8988T (cell line): ENCODE measurements around the gene NPHS2.
"Not testable (repeated sequence)": the region's sequence is repeated elsewhere in the genome, so short reads cannot be mapped to it uniquely, and the experiment has no call there.

Source experiments
- DNase-seq: peaks from one replicate; pipeline ENCODE4 v3.0.0; 2011

NPHS2 gene

DNA sequence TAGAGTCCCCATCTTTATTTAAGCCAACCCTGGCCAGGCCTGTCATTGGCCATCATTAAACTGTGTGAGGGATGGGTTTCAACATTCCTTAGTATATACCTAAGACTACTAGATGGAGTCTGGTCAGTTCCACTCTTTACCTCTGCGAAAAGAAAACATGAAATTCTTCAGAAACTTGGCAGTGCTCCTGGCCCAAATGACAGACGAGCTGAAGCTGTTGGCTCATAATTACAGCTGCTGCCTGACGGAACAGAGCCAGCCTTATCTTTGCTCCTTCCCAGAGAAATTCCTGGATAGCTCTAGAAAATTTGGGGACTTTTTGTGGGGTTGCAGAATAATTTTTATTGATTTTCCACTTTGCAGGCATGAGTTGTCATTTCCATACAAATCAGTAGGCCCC, 30.4 kb downstream of the NPHS2 start:
- no peak for DNase-seq

DNA sequence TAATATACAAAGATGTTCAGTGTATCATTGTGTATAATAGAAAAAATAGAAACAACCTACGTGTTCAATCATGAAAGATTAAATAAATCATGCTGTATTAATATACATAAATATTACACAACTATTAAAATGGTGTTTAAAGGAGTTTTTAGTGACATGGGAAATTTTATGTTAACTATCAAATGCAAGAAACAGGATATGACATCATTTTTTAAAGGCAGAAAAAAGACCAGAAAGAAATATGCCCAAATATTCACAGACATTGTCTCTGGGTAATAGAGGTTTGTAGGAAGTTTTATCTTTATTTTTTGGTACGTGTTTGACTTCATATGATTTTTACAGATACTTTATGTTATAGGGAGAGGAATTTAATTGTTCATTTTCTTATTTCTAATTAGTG, 34.0 kb downstream of the NPHS2 start:
- no peak for DNase-seq

DNA sequence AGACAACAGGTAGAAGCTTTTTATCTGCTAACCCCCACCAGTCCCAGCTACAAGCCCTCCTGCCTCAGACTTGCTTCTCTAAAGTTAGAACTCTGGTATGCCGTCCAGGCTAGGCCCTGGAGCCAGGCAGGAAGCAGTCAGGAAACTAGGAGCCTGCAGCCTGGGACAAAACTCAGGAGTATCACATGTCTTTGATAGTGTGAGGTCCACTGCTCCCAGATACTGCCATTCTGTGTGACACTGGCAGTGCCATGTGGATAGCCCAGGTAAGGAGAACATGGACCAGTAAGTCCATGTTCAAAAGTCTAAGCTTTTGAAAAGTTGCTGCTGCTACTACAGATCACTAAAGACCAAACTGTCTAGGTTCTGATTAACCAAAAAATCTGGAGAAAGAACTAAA, 45.4 kb downstream of the NPHS2 start:
- no peak for DNase-seq

DNA sequence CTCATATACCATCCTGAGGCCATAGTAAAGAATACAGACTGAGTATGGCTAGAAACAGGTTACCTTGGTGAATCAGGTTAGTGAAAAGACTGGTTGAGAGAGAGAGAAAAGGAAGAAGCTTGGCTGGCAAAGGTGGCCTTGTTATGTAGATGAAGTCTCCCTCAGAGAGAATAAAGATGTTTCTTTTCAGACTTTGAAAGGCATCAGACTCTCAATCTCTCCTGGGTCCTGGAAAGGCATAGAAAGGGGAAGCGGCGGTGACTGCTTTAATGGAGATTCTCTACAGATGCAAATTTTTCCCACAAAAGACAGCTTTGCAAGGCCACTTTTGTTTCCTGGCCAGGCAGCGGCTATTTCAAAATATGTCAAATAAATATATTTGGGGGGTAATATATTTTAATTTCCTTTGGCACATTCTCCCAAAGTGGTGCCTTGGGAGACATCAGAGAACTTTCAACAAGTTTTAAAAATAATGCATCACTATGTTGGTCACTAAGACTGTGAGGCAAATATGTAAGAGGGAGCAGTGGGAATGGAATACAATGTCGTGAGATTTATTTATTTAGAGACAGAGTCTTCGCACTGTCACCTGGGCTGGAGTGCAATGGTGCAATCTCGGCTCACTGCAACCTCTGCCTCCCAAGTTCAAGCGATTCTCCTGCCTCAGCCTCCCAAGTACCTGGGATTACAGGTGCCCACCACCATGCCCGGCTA, 46.1 kb downstream of the NPHS2 start:
- no peak for DNase-seq

DNA sequence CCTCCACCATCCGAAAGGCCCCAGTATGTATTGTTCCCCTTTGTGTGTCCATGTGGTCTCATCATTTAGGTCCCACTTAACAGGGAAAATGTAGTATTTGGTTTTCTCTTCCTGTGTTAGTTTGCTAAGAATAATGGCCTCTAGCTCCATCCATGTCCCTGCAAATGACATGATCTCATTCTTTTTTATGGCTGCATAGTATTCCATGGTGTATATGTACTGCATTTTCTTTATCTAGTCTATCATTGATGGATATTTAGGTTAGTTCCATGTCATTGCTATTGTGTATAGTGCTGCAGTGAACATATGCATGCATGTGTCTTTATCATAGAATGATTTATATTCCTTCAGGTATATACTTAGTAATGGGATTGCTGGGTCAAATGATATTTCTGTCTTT, 57.2 kb downstream of the NPHS2 start:
- DNase-seq, result not testable (repeated sequence)

DNA sequence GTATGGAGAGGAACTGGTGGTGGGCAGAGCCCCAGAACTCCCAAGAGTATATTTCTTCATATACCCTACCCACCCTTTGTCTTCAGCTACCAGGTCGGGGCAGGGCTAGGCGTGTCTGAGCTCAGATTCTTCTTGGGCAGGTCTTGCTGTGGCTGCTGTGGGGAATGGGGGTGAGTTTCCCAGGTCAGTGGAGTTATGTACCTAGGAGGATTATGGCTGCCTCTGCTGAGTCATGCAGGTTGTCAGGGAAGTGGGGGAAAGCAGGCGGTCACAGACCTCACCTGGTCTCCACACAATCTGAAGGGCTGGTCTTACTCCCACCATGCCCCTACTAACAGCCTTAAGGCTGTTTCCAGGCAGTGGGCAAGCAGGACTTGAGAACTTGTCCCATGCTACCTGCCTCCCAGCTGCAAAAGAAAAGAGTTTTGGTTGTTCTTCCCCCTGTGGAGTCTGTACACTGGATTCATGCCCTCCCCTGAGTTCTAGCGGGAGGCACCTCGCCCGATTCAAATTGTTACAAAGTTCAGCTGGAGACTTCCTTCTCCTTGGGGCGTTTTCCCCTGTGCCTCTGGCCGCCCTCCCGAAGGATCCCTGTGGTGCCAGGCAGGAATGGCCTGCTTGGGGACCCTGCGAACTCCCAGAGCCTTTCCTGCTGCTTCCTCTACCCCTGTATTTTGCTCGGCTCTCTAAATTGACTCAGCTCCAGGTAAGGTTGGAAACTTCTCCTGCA, 58.6 kb downstream of the NPHS2 start:
- no peak for DNase-seq

DNA sequence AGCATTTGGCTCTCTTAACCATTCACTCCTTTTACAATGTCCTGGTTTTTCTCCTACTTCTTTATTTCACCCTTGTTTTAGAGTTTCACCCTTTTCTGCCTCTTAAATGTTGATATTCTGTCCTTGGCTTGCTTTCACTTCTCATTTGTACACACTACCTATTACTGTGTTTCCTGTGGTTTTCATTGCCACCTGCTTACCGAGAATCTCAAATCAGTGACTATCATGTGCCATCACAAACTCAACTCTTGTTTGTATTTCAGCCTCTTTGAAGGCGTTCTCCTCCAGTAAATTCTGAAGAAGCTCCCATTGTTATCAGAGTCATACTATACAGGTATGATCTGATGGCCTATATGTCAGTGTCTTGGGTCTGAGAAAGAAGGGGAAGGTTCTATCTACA, 65.7 kb downstream of the NPHS2 start:
- DNase-seq, result no peak

DNA sequence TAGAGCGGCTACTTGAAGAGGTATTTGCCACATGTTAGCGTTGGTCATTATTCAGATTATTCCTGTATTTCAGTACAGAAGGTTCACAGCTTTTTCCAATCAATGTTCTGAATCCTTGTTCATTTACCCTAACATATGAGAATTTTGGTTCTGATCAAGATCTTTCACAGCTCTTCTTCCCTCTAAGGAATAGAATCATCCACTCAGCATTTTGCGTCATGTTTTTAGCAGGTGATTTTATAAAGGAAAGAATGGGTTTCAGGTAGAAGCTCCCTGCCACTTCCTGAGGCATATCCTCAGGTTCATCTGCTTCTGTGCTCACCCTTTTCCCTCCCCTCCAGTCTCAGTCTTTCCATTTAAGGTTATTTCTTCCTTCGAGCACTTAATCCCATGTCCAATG, 66.4 kb downstream of the NPHS2 start:
- DNase-seq, result no peak

DNA sequence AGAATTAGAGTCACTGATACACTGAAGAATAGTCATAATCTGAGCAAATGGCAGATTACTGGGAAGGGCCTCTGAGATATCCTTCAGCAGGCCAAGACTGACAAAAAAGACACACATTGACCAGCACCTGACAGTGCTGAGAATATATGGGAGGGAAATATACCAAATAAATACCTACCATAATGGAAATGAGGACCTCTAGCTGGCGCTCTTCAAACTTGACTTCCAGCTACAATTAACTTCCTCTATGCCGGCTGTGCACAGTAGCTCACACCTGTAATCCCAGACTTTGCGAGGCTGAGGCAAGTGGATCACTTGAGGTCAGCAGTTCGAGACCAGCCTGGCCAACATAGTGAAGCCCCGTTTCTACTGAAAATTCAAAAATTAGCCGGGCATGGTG, 69.5 kb downstream of the NPHS2 start:
- no peak for DNase-seq
